Measurements from ENCODE around the gene VAV3.

DNA sequence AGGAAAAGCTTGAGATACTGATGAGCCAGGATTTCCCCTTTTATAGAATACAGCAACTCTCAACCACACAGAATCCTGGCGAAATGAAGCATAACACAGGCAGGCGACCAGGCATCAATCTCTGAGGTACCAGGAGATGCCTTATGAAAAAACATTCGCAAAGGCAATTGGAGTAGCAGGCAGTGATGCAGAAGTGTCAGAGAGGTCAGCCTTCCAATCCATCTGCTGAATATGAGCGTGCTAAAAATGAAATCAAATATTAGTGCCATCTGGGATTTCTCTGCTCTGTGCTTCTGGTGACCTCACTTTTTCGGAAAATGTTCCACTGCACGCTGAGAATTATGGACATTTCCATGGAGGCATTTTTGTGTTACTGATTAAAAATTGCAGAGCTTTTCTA lies 258.8 kb downstream of the VAV3 start:
- TF ChIP-seq, protein P1, sequence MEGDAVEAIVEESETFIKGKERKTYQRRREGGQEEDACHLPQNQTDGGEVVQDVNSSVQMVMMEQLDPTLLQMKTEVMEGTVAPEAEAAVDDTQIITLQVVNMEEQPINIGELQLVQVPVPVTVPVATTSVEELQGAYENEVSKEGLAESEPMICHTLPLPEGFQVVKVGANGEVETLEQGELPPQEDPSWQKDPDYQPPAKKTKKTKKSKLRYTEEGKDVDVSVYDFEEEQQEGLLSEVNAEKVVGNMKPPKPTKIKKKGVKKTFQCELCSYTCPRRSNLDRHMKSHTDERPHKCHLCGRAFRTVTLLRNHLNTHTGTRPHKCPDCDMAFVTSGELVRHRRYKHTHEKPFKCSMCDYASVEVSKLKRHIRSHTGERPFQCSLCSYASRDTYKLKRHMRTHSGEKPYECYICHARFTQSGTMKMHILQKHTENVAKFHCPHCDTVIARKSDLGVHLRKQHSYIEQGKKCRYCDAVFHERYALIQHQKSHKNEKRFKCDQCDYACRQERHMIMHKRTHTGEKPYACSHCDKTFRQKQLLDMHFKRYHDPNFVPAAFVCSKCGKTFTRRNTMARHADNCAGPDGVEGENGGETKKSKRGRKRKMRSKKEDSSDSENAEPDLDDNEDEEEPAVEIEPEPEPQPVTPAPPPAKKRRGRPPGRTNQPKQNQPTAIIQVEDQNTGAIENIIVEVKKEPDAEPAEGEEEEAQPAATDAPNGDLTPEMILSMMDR (IDR thresholded peaks at IDR 0.05 in 8 of 11, conservative IDR thresholded peaks at IDR 0.05 in 3 of 11): no peak
- no peak for TF ChIP-seq POLR2A (IDR thresholded peaks at IDR 0.05)

Data from spleen (tissue), 7 donors.